Measurements from ENCODE around the gene REV1. TPM values are rescaled to one million over a fixed set of nuclear protein-coding genes. Genes with fewer than 3 reads are reported as not detected.

The REV1 gene
- total RNA-seq, 1 donor from 2014 or later: 40.2 TPM

- Mint-ChIP-seq H3K4me1 (ENCODE audit: unreplicated experiment) (peaks cover 9% of the 10 kb centered on the region), H3K27ac (ENCODE audit: unreplicated experiment) (no peak overlapping the region), H3K4me3 (ENCODE audit: unreplicated experiment) (no peak overlapping the region), H3K9me3 (ENCODE audit: unreplicated experiment) (no peaks in the 10 kb centered on the region), H3K36me3 (ENCODE audit: low read depth, unreplicated experiment) (peaks cover 11% of the 10 kb centered on the region), H3K27me3 (ENCODE audit: unreplicated experiment) (peaks cover 10% of the 10 kb centered on the region)
- no peak for TF ChIP-seq CTCF (IDR thresholded peaks at IDR 0.05; ENCODE audit: unreplicated experiment)
- no peak for DNase-seq (ENCODE audit: low spot score)
Measured at GRCh38 chr2:99492721-99493120, 2.9 kb upstream of the REV1 start.

GRCh38 chr2:99490623-99491461 lies 1.0 kb upstream of the REV1 start:
- peaks cover 11% of the 10 kb centered on the region for H3K36me3 Mint-ChIP-seq (ENCODE audit: low read depth, unreplicated experiment)
- H3K27ac Mint-ChIP-seq (ENCODE audit: unreplicated experiment): peak overlapping the region; percentile 67
- TF ChIP-seq CTCF (IDR thresholded peaks at IDR 0.05; ENCODE audit: unreplicated experiment): no peak
- H3K4me3 Mint-ChIP-seq (ENCODE audit: unreplicated experiment): peak overlapping the region; percentile 91
- H3K27me3 Mint-ChIP-seq (ENCODE audit: unreplicated experiment): peaks cover 10% of the 10 kb centered on the region
- no peaks in the 10 kb centered on the region for H3K9me3 Mint-ChIP-seq (ENCODE audit: unreplicated experiment)
- H3K4me1 Mint-ChIP-seq (ENCODE audit: unreplicated experiment): peaks cover 20% of the 10 kb centered on the region
- no peak for DNase-seq (ENCODE audit: low spot score)

GRCh38 chr2:99489063-99489760 lies 605 bp downstream of the REV1 start:
- Mint-ChIP-seq H3K27me3 (ENCODE audit: unreplicated experiment) (peaks cover 10% of the 10 kb centered on the region), H3K36me3 (ENCODE audit: low read depth, unreplicated experiment) (peaks cover 11% of the 10 kb centered on the region), H3K4me3 (ENCODE audit: unreplicated experiment) (peak overlapping the region; percentile 98), H3K4me1 (ENCODE audit: unreplicated experiment) (peaks cover 20% of the 10 kb centered on the region), H3K27ac (ENCODE audit: unreplicated experiment) (peak overlapping the region; percentile 97), H3K9me3 (ENCODE audit: unreplicated experiment) (no peaks in the 10 kb centered on the region)
- TF ChIP-seq CTCF (IDR thresholded peaks at IDR 0.05; ENCODE audit: unreplicated experiment): no peak
- DNase-seq (ENCODE audit: low spot score): peak; percentile 45

- no peaks in the 10 kb centered on the region for H3K9me3 Mint-ChIP-seq (ENCODE audit: unreplicated experiment)
- peak overlapping the region; percentile 98 for H3K4me3 Mint-ChIP-seq (ENCODE audit: unreplicated experiment)
- DNase-seq (ENCODE audit: low spot score): peak; percentile 13
- peaks cover 11% of the 10 kb centered on the region for H3K36me3 Mint-ChIP-seq (ENCODE audit: low read depth, unreplicated experiment)
- peak overlapping the region; percentile 97 for H3K27ac Mint-ChIP-seq (ENCODE audit: unreplicated experiment)
- peaks cover 24% of the 10 kb centered on the region for H3K4me1 Mint-ChIP-seq (ENCODE audit: unreplicated experiment)
- H3K27me3 Mint-ChIP-seq (ENCODE audit: unreplicated experiment): peaks cover 10% of the 10 kb centered on the region
- no peak for TF ChIP-seq CTCF (IDR thresholded peaks at IDR 0.05; ENCODE audit: unreplicated experiment)
Measured at GRCh38 chr2:99488539-99489062, 1.2 kb downstream of the REV1 start.
